ENCODE results near the gene ARHGAP25. TPM values are rescaled to one million over a fixed set of nuclear protein-coding genes. Genes with fewer than 3 reads are reported as not detected.

The ARHGAP25 gene, protein sequence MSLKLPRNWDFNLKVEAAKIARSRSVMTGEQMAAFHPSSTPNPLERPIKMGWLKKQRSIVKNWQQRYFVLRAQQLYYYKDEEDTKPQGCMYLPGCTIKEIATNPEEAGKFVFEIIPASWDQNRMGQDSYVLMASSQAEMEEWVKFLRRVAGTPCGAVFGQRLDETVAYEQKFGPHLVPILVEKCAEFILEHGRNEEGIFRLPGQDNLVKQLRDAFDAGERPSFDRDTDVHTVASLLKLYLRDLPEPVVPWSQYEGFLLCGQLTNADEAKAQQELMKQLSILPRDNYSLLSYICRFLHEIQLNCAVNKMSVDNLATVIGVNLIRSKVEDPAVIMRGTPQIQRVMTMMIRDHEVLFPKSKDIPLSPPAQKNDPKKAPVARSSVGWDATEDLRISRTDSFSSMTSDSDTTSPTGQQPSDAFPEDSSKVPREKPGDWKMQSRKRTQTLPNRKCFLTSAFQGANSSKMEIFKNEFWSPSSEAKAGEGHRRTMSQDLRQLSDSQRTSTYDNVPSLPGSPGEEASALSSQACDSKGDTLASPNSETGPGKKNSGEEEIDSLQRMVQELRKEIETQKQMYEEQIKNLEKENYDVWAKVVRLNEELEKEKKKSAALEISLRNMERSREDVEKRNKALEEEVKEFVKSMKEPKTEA
- total RNA-seq: 31.8 TPM
- long read RNA-seq, transcript ARHGAP25-202 (11 exons, 2,945 nt): minor isoform, 8 of 47 reads
- long read RNA-seq, transcript ARHGAP25-203 (10 exons, 2,939 nt): major isoform, 17 of 47 reads
- long read RNA-seq, partial matches to known transcripts: 3 of 47 reads
- long read RNA-seq, other reads (novel, unspliced or antisense): 17 of 47 reads

DNA sequence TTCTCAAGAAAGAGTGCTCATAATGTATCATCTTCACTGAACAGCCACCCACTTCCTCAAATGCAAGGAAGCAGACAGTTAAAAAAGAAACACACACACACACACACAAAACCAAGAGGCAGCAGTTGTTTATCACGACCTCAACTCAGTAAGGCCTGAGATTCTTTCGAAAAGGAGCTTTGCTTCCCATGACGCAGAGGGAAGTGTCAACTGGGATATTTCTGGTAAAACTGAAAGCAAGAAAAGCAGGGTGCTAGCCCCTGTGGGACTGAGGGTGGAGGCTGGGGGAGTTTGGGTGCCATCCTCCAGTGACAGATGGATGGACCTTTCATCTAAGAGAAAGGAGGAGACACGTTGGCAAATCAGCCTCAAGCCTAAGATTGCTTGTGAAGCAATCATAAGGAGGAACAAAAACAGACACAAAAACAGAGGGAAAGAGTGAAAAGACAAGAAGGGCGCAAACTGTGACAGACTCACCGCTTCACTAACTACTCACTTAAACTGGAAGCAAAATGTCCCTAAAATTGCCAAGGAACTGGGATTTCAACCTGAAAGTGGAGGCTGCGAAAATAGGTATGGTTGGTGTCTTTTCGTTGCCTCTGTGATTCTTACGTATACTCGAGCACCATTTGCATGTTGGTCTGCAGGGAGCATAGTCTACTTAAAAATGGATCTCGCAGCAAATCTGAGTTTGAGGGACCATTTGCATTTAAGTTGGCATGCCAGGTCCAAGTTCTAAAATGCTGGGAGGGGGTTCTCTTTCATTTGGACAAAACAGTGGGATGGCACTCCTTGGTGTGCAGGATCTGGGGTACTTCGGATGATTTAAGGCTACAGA, at the start of gene ARHGAP25:
Gene ARHGAP25 (plus strand): TSS at position 124 of the 838 bp plus-strand sequence. CDS start 389 bp downstream, at position 513.
- no peaks in the 10 kb centered on the region for H3K36me3 ChIP-seq

DNA sequence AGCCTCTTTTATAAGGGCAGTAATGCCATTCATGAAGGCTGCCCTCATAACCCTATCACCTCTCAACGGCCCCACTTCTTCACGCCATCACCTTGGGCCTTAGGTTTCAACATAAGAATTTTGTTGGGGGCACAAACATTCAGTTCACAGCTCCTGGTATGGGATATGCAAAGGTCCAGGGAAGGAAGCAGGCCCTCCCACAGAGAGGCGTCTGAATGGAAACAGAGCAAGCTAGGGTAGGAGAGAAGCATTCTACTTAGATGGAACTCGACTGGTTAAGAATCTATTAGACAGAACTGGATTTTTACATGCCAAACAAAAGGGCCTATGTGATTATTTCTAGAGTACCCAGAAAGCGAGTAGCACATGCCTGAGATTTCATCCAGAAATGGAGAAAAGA, 48.4 kb upstream of the ARHGAP25 start:
- TF ChIP-seq, protein P1, sequence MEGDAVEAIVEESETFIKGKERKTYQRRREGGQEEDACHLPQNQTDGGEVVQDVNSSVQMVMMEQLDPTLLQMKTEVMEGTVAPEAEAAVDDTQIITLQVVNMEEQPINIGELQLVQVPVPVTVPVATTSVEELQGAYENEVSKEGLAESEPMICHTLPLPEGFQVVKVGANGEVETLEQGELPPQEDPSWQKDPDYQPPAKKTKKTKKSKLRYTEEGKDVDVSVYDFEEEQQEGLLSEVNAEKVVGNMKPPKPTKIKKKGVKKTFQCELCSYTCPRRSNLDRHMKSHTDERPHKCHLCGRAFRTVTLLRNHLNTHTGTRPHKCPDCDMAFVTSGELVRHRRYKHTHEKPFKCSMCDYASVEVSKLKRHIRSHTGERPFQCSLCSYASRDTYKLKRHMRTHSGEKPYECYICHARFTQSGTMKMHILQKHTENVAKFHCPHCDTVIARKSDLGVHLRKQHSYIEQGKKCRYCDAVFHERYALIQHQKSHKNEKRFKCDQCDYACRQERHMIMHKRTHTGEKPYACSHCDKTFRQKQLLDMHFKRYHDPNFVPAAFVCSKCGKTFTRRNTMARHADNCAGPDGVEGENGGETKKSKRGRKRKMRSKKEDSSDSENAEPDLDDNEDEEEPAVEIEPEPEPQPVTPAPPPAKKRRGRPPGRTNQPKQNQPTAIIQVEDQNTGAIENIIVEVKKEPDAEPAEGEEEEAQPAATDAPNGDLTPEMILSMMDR (IDR thresholded peaks at IDR 0.05): no peak
- no peaks in the 10 kb centered on the region for H3K36me3 ChIP-seq
- no peaks in the 10 kb centered on the region for H3K9me3 ChIP-seq
- ATAC-seq: no peak
- H3K27ac ChIP-seq: no peak overlapping the region
- DNase-seq: no peak
- H3K4me3 ChIP-seq: no peak overlapping the region
- intact Hi-C loops (cut with DNase I): no loop called here
- no peaks in the 10 kb centered on the region for H3K27me3 ChIP-seq
- H3K4me1 ChIP-seq: peaks cover 4% of the 10 kb centered on the region

More for the DNA sequence above, at the start of gene ARHGAP25:
- ATAC-seq (peak; percentile 54), DNase-seq (no peak)
- TF ChIP-seq, protein P1 (IDR thresholded peaks at IDR 0.05): no peak
- Histone ChIP-seq H3K4me1 (peaks cover 6% of the 10 kb centered on the region), H3K4me3 (peak within 1 kb of the TSS; percentile 47), H3K27me3 (no peaks in the 10 kb centered on the region), H3K9me3 (no peaks in the 10 kb centered on the region), H3K27ac (peak within 1 kb of the TSS; percentile 82)
- intact Hi-C loops (cut with DNase I): no loop called here

DNA sequence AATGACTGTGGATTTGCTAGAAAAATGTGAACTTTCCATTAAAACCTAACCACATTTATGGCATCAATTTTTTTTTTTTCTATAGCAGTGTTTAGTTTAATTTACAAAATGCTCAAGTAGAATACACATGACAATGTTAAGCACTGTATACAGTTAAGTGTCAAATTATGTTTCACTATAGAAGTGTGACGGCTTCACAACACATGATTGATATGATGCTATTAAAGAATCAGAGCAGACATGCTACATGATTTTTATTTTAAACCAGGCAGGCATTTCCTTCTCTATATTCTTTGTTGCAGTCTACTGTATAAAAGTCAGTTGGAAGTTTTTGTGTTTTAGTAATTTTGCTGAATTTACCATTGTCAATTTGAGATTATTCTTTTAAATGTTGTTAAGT, 47.6 kb upstream of the ARHGAP25 start:
- Histone ChIP-seq H3K9me3 (no peaks in the 10 kb centered on the region), H3K4me3 (no peak overlapping the region), H3K27me3 (no peaks in the 10 kb centered on the region), H3K4me1 (peaks cover 4% of the 10 kb centered on the region), H3K36me3 (no peaks in the 10 kb centered on the region), H3K27ac (no peak overlapping the region)
- TF ChIP-seq, protein P1 (IDR thresholded peaks at IDR 0.05): no peak
- ATAC-seq (no peak), DNase-seq (no peak)
- intact Hi-C loops (cut with DNase I): no loop called here

DNA sequence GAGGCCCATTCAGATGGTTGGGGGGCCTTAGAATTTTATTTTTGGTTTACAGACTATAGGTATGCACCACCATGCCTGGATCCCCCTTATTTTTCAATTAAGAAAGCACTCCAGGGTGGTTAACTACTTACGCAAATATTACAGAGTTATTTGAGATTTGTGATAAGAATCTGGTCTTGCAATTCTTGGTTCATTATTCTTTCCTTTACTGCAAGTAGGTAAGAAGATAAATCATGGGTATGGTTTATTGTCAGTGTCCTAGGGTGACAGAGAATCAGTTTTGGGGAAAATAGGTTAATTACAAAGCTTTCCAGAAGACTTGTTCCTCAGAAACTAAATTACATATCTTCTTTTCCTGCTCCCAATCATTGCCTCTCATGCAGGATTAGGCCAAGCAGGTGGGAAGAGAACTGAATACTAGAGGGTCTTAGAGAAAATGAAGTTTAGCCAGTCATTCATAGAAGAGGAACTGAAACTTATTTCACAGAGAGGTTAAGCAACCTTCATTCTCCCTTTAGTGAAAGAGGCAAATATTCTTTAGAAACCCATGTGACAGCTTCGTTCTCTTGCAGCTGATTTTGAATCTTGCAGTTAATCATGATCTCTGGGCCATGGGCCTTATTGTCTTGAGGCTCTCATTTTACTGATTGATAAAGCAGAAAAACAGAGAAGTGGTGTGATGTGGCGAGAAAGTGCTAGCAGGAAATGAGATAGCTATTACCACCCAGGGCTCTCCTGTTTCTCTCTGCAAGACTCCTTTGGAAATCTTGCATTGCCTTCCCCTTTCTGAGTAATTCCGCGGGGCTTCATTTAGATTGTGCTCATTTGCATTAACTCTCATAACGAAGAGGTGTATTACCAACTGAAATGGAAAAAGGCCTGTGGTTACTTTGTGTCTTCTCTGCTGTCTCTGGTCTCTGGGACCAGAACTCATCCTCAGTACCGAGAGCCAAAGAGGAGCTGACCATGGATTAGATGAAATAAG, 44.8 kb upstream of the ARHGAP25 start:
- intact Hi-C loops (cut with DNase I): no loop called here
- Histone ChIP-seq H3K4me3 (no peak overlapping the region), H3K4me1 (peaks cover 4% of the 10 kb centered on the region), H3K9me3 (no peaks in the 10 kb centered on the region), H3K27ac (peak overlapping the region; percentile 3), H3K27me3 (no peaks in the 10 kb centered on the region), H3K36me3 (no peaks in the 10 kb centered on the region)
- DNase-seq (no peak), ATAC-seq (peak; percentile 75)
- TF ChIP-seq, protein P1 (IDR thresholded peaks at IDR 0.05): no peak

Measured in upper lobe of right lung (tissue), 1 donor.